Measurements from ENCODE around the gene AR. TPM values are rescaled to one million over a fixed set of nuclear protein-coding genes. Genes with fewer than 3 reads are reported as not detected.

The AR gene
- polyA plus RNA-seq, 1 donor from 2014 or later, result 1.1 TPM

- Histone ChIP-seq H3K27ac (ENCODE audit: low read length) (no peak overlapping the region), H4K20me1 (ENCODE audit: insufficient read depth) (no peaks in the 10 kb centered on the region), H3K79me2 (replicated peaks; ENCODE audit: insufficient read depth, low read length) (no peaks in the 10 kb centered on the region), H3F3A (ENCODE audit: insufficient read depth, low read length, poor library complexity, severe bottlenecking) (no peaks in the 10 kb centered on the region), H2AFZ (ENCODE audit: low read depth, low read length) (no peak overlapping the region), H3K9ac (ENCODE audit: low read length) (no peak overlapping the region), H3K36me3 (ENCODE audit: insufficient read depth, low read length) (no peaks in the 10 kb centered on the region), H3K27me3 (ENCODE audit: insufficient read depth, low read depth, low read length) (peaks cover 6% of the 10 kb centered on the region), H3K9me2 (ENCODE audit: insufficient read depth, low read length) (no peaks in the 10 kb centered on the region), H3K4me2 (ENCODE audit: low read length) (peak overlapping the region; percentile 80), H3K4me3 (ENCODE audit: low read length) (peak overlapping the region; percentile 74), H3K9me3 (ENCODE audit: low read length) (no peaks in the 10 kb centered on the region)
- TF ChIP-seq CTCF (IDR thresholded peaks at IDR 0.05; ENCODE audit: poor library complexity, severe bottlenecking) (no peak), REST (IDR thresholded peaks at IDR 0.05; ENCODE audit: borderline replicate concordance) (no peak), RAD21 (conservative IDR thresholded peaks at IDR 0.05) (no peak), EZH2 (IDR thresholded peaks at IDR 0.05; ENCODE audit: borderline replicate concordance, insufficient read depth, low read length, poor library complexity, severe bottlenecking) (no peak), EP300 (conservative IDR thresholded peaks at IDR 0.05; ENCODE audit: poor library complexity, severe bottlenecking) (no peak), MXI1 (conservative IDR thresholded peaks at IDR 0.05; ENCODE audit: poor library complexity, severe bottlenecking) (no peak), TAF1 (IDR thresholded peaks at IDR 0.05; ENCODE audit: low read depth) (no peak), POLR2AphosphoS5 (IDR thresholded peaks at IDR 0.05) (no peak), SMC3 (conservative IDR thresholded peaks at IDR 0.05; ENCODE audit: poor library complexity) (no peak)
These were observed 637 bp downstream of the AR start for GRCh38 chrX:67544281-67545035.

GRCh38 chrX:67545036-67545821 is 1.4 kb downstream of the AR start:
- TF ChIP-seq CTCF (IDR thresholded peaks at IDR 0.05; ENCODE audit: poor library complexity, severe bottlenecking) (peak; percentile 54), EZH2 (IDR thresholded peaks at IDR 0.05; ENCODE audit: borderline replicate concordance, insufficient read depth, low read length, poor library complexity, severe bottlenecking) (no peak), REST (IDR thresholded peaks at IDR 0.05; ENCODE audit: borderline replicate concordance) (no peak), EP300 (conservative IDR thresholded peaks at IDR 0.05; ENCODE audit: poor library complexity, severe bottlenecking) (no peak), MXI1 (conservative IDR thresholded peaks at IDR 0.05; ENCODE audit: poor library complexity, severe bottlenecking) (peak; percentile 15)
- Histone ChIP-seq H3K9me2 (ENCODE audit: insufficient read depth, low read length) (no peaks in the 10 kb centered on the region), H3K27ac (ENCODE audit: low read length) (no peak overlapping the region), H3K36me3 (ENCODE audit: insufficient read depth, low read length) (no peaks in the 10 kb centered on the region), H4K20me1 (ENCODE audit: insufficient read depth) (no peaks in the 10 kb centered on the region), H3K79me2 (replicated peaks; ENCODE audit: insufficient read depth, low read length) (no peaks in the 10 kb centered on the region), H3K9ac (ENCODE audit: low read length) (peak overlapping the region; percentile 50), H3F3A (ENCODE audit: insufficient read depth, low read length, poor library complexity, severe bottlenecking) (no peaks in the 10 kb centered on the region), H3K9me3 (ENCODE audit: low read length) (no peaks in the 10 kb centered on the region), H3K27me3 (ENCODE audit: insufficient read depth, low read depth, low read length) (peaks cover 6% of the 10 kb centered on the region), H3K4me3 (ENCODE audit: low read length) (peak overlapping the region; percentile 74), H3K4me2 (ENCODE audit: low read length) (peak overlapping the region; percentile 80), H2AFZ (ENCODE audit: low read depth, low read length) (no peak overlapping the region)

All from neural cell (in vitro differentiated cells).